A204.1 (cell line): ENCODE measurements around the gene MGMT.

Experiments
- FAIRE-seq: peaks from 2 replicates; lab custom pipeline; 2012; peaks lifted over from hg19 to GRCh38; lab: Jason Lieb, UNC

The MGMT gene

DNA sequence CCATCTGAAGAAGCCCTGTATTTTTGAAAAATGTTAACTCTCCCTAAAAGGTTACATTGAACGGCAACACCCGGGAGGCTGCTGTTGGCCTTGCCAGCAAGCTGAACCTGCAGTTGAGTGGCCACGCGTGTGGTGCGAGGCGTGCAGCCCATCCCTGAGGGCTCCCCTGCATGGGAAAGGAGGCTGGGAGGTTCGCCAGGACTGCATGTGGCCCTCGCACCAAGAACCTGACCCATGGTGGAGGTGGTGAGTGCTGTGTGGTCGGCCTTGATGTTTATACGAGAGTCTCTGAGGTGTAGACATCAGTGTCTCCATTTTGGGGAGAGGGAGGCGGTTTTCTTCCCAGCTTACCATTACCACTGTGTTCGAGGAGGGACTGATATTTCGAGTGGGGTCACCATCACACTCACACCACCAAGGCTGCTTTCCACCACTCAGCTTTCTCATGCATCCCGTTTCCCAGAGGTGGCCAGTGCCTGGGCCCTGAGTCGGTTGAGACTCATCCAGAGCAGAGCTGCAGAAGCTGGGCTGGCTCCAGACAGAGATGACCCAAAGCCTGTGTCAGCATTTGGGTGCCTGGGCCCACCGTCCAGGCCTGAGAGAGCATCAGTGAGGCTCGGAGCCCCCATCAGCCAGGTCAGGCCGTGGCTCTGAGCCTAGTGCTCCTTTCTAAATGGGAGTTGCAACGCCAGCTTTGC lies 274.4 kb downstream of the MGMT start:
- FAIRE-seq, result no peak

DNA sequence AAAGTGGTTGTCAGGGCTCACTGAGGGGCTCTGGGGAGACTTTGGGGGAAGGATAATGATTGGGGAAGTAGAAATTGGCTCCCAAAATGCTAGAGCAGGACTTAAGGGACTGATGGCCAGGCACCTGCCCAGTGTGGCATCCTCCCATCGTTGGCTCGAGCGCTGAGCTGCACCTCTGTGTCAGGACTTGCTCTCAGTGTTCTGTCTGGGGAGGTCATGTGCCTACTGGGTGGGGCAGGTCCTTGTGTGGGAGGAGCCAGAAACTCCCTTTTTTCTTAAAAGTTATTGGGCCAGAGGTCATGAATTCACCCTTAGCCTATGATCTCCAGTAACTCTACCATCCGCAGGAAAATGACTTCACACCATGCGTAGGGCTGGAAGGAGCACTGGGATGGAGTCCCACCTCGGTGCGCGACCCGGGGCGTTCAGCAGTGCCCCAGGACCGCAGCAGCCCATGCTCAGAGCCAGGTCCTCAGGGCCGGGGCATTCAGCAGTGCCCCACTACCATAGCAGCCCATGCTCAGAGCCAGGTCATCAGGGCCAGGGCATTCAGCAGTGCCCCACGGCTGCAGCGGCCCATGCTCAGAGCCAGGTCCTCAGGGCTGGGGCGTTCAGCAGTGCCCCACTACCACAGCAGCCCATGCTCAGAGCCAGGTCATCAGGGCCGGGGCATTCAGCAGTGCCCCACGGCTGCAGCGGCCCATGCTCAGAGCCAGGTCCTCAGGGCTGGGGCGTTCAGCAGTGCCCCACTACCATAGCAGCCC lies 275.1 kb downstream of the MGMT start:
- FAIRE-seq, result no peak

DNA sequence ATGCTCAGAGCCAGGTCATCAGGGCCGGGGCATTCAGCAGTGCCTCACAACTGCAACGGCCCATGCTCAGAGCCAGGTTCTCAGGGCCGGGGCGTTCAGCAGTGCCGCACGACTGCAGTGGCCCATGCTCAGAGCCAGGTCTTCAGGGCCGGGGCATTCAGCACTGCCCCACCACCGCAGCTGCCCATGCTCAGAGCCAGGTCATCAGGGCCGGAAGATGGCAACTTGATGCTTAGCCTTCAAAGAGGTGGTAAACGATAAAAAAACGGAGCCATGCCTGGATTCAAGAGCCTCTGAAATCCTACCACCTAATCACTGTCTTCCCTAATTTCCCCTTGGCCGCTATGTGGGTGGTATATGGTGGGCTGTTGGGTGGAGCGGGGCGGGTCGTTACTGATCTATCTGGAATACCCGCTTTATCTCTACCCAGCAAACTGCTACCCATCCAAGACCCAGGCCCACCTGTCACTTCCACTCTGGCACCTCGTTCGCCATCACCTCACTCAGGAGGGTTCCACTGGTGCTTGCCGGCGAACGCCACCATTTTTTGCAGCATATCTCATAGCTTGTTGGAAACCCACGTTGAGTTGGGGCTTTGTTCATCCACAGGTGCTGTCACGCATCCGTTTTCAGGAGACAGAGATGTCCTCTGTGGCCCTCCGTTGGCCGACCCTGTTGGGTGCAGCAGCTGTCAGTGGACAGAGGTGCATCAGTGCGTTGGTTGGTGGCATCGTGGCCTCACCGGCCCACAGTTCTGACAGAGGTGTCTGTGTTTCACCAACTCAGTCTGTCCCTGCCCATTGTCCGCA lies 275.9 kb downstream of the MGMT start:
- no peak for FAIRE-seq

DNA sequence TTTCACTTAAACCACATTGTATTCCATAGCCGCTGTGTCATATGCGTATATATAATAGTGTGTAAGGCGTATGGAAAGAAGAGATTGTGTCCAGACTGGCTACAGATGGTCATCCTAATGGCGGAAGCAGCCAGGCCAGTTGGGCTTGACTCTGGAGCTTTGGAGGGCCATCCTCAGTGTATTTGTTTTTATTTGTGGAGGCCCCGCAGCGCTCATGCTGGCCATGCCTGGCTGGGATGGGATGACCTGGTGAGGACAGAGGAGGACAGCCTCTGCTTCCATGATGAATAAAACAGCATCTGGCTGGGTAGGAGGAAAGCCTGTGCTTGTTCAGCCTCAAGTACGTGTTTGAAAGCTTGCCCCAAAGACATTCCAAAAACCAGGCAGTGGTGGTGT lies 276.7 kb downstream of the MGMT start:
- FAIRE-seq, result no peak

DNA sequence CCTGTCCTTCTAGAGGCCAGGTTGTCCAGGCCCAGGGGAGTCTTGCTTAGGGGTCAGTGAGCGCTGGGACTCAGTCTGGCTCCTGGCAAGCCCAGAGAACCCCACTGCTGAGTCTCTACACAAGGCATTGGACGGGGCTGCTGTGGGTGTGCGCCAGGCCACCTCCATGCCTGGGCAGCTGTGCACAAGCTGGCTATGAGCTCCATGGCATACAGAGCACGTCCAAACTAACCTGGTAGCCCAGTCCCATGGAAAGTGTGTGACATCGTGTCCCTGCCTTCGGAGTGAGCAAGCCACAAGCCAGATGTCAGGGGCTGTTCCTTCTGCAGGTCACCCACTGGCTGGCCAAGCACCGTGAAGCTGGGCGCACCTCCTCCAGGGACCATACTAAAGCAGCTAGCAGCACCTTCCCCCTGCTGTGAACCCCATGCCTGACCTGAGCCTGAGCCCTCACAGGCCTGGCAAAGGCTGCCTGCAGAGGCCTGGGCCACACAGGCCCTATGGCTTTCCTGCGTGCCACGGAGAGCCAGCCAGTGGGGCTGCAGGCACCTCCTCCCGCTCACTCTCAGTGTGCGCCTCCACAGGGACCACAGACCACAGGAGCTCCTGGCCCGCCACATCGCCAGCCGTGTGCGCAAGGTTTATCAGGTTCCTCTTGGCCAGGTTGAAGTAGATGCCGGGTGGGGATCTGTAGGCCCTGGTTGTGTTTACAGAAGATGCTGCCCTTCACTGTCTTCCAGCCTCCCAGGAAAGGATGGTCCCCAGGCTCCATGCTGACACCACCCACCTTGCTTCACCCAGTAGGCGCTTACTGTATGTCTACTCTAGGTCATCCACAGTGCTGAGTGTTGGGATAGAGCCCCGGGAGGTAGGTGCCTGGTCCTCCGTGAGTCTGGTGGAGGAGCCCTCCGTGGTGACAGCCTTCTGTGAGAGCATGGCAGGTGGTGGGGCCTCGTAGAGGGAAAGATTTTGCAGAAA lies 277.4 kb downstream of the MGMT start:
- no peak for FAIRE-seq

DNA sequence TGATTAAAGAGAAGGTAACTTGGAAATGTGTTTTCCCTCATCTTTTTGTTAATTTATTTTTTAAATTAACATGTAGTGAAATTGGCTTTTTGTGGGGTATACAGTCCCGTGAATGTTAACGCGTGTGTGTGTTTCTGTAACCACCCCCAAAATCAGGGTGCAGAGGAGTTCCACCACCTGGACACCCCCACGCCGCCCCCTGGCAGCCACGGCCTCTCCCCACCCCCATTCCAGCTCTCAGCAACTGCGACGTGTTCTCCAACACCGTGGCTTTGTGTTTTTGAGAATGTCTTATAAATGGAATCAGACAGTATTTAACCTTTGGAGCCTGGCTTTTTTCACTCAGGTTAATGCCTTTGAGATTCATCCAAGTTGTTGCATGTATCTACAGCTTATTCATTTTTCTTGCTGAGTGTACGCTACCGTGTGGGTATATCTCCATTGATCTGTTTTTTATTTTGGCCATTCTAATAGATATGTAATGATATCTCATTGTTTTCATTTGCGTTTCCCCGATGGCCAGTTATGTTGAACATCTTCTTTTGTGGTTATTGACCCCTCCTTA lies 278.2 kb downstream of the MGMT start:
- FAIRE-seq, result no peak

DNA sequence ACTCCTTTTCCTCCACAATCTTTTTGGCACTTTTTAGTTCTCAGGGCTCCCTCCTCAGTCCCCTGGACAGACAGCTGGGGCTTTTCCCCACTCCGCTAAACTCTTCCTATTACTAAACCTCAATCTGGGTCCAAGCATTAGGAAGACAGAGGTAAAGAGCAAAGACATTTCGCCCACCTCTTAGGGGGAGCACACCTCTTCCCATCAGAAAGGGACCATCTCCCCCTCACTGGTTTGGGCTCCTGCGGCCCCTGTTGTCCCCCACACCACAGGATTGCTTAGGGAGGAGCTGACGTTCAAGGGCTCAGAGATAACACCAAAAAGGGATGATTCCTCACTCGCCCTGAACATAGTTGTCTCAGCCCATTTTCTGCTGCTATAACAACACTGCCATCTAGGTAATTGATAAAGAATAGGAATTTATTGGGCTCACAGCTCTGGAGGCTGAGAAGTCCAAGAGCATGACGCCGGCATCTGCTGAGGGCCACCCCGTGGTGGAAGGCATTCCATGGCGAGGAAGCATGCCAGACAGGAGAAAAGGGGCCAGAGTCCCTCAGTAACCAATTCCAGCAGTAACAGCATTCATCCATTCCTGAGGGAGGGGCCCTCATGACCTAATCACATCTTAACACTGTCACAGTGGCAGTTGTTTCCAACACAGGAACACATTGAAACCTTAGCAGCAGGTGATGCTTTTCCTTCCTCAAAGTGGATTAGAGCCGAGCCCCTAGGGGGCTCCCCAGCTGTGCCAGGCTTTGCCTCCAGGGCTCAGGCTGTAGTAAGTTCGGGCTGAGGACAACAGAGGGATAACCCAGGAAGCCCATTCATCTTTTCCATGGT lies 287.4 kb downstream of the MGMT start:
- no peak for FAIRE-seq

DNA sequence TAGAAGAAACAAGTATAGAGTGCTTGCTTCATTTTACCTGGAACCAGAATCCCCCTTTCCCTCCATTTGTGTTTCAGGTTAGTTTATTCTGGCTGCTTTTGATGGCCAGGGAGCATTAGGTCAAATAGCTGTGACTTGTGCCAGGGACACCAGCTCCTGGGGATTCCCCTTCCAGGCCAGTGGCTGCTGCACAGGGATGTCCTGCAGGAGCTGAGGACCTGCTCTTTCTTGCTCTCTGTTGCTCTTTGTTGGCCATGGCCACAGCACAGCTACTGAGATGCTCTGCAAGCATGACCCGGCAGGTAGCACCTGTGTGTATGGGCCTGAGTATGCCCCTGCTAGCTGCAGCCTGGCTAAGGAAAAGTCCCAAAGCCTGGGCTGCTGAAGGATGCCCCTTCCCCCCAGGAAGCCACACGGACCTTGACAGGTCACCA lies 288.1 kb downstream of the MGMT start:
- no peak for FAIRE-seq

DNA sequence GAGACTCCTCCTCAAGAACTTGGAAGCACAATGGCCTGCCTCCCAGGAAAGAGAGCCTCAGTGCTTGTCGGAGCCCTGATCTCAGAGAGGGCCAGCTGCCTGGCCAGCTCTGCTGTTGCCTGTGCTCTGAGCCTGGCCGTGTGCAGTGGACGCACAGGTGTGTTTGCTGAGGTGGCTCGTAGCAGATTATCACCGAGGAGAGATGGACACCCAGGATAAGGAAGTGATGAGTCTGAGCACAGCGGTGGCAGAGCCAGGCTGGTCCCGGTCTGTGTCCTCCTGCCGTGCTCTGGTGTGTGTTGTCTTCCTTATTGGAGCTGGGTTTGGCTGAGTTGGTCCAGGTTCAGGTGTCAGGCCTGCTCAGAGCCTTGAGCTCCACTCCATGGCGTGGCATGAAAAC lies 288.6 kb downstream of the MGMT start:
- FAIRE-seq, result no peak

DNA sequence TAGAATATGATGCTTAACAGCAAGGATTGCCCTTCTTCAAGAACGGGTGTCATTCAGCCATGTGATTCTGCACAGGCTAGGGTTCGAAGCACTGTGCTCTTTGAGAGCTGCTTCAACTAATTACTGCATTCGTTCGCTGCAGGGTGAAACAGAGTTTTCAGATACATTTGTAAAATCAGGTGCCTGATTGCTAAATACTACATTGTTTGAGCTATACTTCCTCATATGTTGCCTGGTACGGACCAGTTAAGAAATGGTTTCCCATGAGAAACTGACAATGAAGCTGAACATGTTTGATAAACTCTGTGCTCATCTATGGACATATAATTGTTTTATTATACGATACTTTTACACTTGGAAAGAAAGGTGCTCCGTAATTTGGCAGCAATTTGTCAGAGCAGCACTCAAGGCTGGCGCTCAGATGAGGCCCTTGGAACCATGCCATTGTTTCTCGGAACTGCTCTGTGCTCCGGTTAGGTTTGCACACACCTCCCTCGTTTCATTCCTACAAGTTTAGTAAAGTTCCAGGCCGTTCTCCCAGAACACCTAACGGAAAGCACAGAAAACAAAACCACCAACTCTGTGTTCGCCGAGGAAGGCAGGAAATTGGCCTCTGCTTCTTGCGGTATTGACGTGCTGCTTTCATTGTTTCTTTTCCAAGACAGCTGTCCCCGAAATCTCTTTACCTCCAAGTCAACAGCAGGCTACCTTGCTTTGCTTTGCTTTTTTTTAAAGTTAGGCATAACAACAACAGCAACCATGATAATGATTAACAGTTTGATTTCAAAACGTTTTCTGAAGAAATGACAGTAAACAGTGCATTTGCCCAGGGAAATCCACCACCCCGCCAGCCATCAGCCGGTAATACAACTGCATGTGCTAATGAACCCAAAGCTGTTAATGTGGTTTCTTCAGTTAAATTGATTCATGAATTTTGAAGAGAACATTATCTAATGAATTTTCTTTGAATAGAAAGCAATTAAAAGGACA lies 290.2 kb downstream of the MGMT start:
- FAIRE-seq, result no peak

DNA sequence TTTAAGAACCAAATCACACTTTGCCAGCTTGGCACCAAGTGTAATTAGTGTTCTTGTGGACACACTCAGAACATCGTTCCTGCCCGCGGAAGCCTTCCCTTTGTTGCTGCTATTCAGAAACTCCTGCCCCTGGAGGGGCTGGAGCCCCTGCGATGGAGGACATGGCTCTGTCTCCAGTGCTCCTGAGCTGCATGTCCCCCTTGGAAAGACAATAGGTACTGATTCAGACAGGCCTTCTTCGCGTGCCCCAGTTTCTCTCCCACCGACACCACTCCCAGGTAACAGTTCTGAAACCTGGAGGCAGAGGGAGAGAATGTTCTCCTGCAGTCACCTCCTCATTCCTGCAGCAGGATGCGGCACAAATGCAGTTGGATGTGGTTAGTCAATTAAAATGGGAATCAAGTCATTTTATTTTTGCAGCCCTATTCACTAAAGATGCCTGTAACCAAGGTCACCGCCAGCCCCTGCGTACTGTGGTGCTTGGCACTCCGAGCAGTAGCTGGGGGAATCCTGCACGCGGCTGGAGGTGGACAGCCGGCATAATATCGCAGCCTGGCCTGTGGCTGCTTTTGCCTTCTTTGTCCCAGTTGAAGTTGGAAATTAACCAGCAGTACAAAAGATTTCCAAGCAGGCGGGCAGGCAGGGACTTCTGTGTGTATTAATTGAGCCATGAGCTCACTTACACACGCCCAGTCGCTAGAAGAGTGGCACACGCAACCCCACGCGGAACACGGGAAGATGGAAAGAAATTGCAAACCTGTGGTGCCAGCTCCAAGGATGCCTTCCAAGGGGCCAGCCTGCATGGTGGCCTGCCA lies 291.4 kb downstream of the MGMT start:
- no peak for FAIRE-seq

DNA sequence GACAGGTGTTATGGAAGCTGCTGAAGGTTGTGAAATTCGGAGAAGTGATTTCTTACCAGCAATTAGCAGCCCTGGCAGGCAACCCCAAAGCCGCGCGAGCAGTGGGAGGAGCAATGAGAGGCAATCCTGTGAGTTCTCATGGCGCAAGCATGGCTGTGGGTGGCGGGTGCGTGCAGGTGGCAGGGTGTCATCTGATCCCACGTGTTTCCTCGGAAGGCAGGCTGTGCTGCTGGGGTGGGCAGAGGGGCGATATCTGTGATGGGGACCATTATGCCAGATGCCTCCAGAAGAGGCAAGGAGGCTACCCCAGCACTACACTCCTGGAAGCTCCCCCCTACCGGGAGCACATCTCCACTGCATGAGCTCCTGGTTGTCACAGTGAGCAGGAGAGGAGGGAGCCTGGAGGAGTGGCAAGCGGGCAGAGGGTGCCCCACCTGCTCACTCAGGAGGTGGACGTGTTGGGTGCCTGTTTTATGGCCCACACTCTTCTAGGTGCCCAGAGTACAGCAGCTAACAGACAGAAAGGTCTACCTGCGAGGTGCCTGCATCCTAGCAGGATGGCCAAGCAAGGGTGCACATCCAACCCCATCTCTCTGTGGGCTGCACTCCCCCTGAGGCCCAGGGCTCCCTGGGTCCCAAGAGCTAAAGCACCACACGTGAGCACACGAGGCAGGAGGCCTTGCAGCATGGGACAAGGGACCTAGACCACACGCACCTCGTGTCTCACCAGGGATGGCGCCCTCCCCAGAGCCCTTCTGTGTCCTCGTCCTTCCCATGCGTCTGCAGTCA lies 292.4 kb downstream of the MGMT start:
- no peak for FAIRE-seq

DNA sequence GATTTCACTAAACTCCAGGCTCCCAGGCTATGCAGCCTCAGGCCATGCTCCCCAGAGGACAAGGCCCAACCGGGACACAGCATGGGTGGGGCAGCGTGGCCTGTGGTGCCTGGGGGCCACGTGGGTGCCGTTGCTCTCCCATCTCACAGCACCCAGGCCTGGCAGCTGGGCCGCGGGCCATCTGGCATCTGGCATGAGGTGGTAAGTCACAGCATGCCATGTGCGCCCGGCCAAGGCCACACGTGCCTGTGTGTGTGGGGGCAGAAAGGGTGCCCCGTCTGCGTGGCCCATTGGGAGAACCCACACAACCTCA lies 292.9 kb downstream of the MGMT start:
- FAIRE-seq, result no peak

DNA sequence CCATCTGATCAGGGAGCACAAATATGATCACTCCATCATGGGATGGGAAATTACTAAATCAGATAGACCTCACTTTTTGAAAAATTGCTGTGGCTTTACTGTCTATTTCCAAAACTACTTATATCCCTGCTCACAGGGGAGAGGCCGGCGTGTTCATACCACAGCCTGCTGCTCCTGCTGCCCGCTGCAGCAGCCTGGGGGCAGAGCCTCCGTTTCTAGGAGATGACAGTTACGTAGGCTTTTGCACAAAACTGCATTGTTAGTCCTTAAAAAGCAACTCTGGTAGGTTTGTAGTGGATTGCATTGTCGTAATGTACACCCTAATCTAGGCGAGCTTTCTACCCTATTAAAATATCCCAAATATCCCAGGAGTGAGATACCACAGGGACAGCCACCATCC lies 293.4 kb downstream of the MGMT start:
- no peak for FAIRE-seq

DNA sequence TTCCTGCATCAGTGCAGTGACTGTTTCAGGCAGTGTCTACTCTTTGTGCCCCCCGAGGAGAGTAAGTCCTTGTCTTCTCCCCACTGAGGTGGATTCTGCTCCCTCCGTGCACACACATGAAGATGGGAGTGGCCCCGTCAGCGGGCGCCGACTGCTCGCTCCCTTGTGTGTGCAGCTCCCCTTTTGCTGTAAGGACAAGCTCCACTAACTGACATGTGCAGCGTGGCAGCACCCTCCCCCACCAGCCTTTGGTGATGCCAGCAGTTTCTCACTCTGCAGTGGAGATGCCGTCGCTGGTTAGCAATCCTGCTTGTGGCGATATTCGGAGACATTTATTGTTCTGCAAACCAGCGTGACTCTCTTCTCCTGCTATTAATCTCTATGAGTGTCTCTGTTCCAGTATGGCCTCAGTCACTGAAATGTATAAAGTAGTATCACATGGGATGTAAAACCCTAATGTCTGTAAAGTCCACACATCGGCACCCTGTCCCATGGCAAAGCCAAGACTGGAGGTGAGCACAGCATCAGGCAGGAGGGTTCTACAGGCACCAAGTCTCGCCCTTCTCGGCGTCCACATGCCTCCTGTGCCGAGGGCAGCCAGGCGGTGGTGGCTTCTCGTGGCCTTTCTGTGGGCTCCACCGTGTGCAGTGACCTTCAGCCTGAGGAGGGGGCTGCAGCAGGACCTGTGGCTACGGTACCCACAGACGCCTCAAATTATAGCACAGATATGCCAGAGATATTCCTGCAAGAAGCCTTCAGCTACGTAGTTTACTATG lies 294.3 kb downstream of the MGMT start:
- FAIRE-seq, result no peak

DNA sequence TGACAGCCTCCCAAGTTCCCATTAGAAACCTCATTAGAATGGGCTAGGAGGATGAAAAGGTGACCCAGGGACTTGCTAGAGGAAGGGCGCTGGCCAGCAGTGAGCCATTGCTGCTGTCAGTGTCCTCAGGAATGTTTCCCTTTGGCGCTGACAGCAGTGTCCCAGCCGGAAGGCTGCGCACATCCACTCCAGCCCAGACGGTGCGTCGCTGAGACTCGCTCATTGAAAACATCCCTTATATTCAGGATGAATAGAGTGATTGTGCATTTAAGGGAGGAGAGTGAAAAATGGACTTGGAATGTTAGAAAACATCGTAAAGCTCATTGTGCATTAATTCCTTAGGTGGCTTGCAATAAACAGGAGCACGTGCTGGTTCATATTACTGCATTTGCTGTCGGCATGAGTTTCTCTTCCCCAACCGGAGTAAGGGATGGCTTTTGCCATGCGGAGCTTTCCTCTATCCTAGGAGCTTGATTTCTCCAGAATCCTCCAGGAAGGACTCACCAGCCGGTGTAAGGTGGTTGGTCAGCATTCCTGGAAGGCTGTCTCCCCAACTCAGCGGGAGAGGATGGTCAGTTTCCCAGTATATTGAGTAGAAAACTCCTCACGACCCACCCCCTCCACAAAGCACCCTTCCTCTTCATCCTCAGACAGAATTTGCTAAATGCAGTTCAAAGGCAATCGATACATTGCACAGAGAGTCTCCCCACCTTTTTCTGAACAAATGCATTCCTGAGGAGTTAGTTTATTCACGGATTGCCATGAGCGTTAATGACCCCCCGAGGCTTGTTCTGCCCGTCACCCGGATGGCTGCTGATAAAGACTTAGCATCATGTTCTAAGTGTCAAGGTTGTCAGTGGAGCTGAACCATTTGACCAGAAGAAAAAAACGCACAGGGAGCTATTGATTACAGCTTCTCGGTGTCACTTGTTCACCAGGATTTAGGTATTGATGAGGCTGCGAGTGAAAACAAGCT lies 295.2 kb downstream of the MGMT start:
- FAIRE-seq, result no peak
